HepG2 (cell line): ENCODE results near the gene TP53AIP1. TPM values are rescaled to one million over a fixed set of nuclear protein-coding genes. Genes with fewer than 3 reads are reported as not detected.

Experiments used
- ATAC-seq: fragments of 200-7000 bp; cut with Tn5 transposase; 3 replicates; pipeline ENCODE4 v1.9.1; 2020; ENCODE audit warnings: mild to moderate bottlenecking, moderate library complexity
- BruUV-seq: library from RNA; stranded (reverse); fragments of 400-500 nt; replicated peaks from 2 replicates; lab custom pipeline; 2021; lab: Mats Ljungman, UMichigan
- CTCF ChIA-PET: fragments of 300-600 bp; formaldehyde crosslinking; extraction: SDS; loops from one replicate; lab custom pipeline; 2021; ENCODE audit warnings: low total read pairs, inconsistent platforms, low intra/inter-chr PET ratio; lab: Yijun Ruan, JAX
- POLR2A ChIA-PET: fragments of 350-600 bp; sonication (Branson Sonifier 250); formaldehyde crosslinking; loops from one replicate; lab custom pipeline; 2020; ENCODE audit warnings: antibody characterized with exemption, inconsistent platforms; lab: Yijun Ruan, JAX
- DNase-seq: peaks from one replicate; pipeline ENCODE4 v3.0.0-alpha.2; 2015; ENCODE audit warnings: low spot score
- FAIRE-seq: peaks from 3 replicates; lab custom pipeline; 2011; peaks lifted over from hg19 to GRCh38; lab: Jason Lieb, UNC
- H2AFZ ChIP-seq: one replicate; pipeline ENCODE4 v1.6.1; 2011; ENCODE audit warnings: low read length, inconsistent platforms
- H3K27ac ChIP-seq: fragments of 300-600 bp; 3 replicates; pipeline ENCODE4 v1.8.0; 2011; ENCODE audit warnings: mixed run types, mild to moderate bottlenecking, mixed read lengths, low read length, inconsistent platforms; ENCODE audit not compliant: insufficient read depth; ENCODE audit errors: extremely low read length
- H3K27me3 ChIP-seq, 2 experiments: fragments of 200-600 bp in 1 of 2; 2 replicates in 1 of 2; 3 replicates in 1 of 2; pipeline versions ENCODE4 v1.6.0 to v1.8.0; 2011; ENCODE audit warnings: low read length in 2 of 2, mild to moderate bottlenecking in 2 of 2, moderate library complexity in 2 of 2, inconsistent platforms in 1 of 2; ENCODE audit not compliant: insufficient read depth in 2 of 2, control insufficient read depth in 1 of 2
- H3K36me3 ChIP-seq, 2 experiments: fragments of 200-600 bp in 1 of 2; replicated peaks in 1 of 2; 2 replicates in 1 of 2; 3 replicates in 1 of 2; pipeline versions ENCODE4 v1.5.1 to v1.8.0; 2011; ENCODE audit warnings: low read length in 2 of 2, inconsistent platforms in 1 of 2; ENCODE audit not compliant: insufficient read depth in 2 of 2, control insufficient read depth in 1 of 2
- H3K4me1 ChIP-seq: 2 replicates; pipeline ENCODE4 v1.5.1; 2012; ENCODE audit warnings: low read length, inconsistent platforms; ENCODE audit not compliant: insufficient read depth
- H3K4me2 ChIP-seq: 2 replicates; pipeline ENCODE4 v1.6.0; 2011; ENCODE audit warnings: low read depth, low read length, inconsistent platforms
- H3K4me3 ChIP-seq, 3 experiments: fragments of 200-600 bp in 1 of 3; sonication (generic), shearing (Covaris generic) in 1 of 3; replicated peaks in 1 of 3; 2 replicates each; pipeline ENCODE4 v1.5.1; 2011 to 2016; ENCODE audit warnings: low read length in 3 of 3, inconsistent platforms in 2 of 3, low read depth in 2 of 3, mild to moderate bottlenecking in 2 of 3, control low read depth in 1 of 3, mixed read lengths in 1 of 3; ENCODE audit not compliant: insufficient read depth in 1 of 3
- H3K79me2 ChIP-seq: one replicate; pipeline ENCODE4 v1.6.1; 2011; ENCODE audit warnings: low read length, inconsistent platforms; ENCODE audit not compliant: insufficient read depth
- H3K9ac ChIP-seq: 2 replicates; pipeline ENCODE4 v1.6.0; 2011; ENCODE audit warnings: mild to moderate bottlenecking, low read depth, low read length, inconsistent platforms; ENCODE audit not compliant: insufficient read depth
- H3K9me3 ChIP-seq: 2 replicates; pipeline ENCODE4 v1.5.1; 2012; ENCODE audit warnings: mild to moderate bottlenecking, low read length
- H4K20me1 ChIP-seq: 2 replicates; pipeline ENCODE4 v1.6.0; 2011; ENCODE audit warnings: inconsistent platforms, mild to moderate bottlenecking, low read length, moderate library complexity; ENCODE audit not compliant: insufficient read depth
- FLYWCH1 ChIP-seq: sonication (generic); formaldehyde crosslinking; IDR thresholded peaks from 2 replicates; pipeline ENCODE4 v1.8.1; 2023; ENCODE audit warnings: mild to moderate bottlenecking, missing genetic modification reagents
- HNRNPK ChIP-seq: fragments of 200-400 bp; formaldehyde crosslinking; IDR thresholded peaks from 2 replicates; pipeline ENCODE4 v1.6.1; 2018; ENCODE audit warnings: low read length, low read depth, moderate library complexity, mild to moderate bottlenecking; ENCODE audit not compliant: poor library complexity, severe bottlenecking
- ONECUT2 ChIP-seq: sonication (generic); formaldehyde crosslinking; IDR thresholded peaks from 2 replicates; pipeline ENCODE4 v1.4.0; 2020; ENCODE audit warnings: missing genetic modification reagents
- ZNF550 ChIP-seq: sonication (generic); formaldehyde crosslinking; IDR thresholded peaks from 2 replicates; pipeline ENCODE4 v1.4.0; 2020; ENCODE audit warnings: mild to moderate bottlenecking, missing genetic modification reagents, borderline replicate concordance
- ZNF558 ChIP-seq: sonication (generic); formaldehyde crosslinking; IDR thresholded peaks from 2 replicates; pipeline ENCODE4 v1.9.0; 2022; ENCODE audit warnings: mild to moderate bottlenecking, missing genetic modification reagents, borderline replicate concordance
- ZNF747 ChIP-seq: sonication (generic); formaldehyde crosslinking; IDR thresholded peaks from 2 replicates; pipeline ENCODE4 v1.8.1; 2023; ENCODE audit warnings: missing genetic modification reagents, mild to moderate bottlenecking, borderline replicate concordance
- ZSCAN21 ChIP-seq: sonication (generic); formaldehyde crosslinking; IDR thresholded peaks from 2 replicates; pipeline ENCODE4 v1.8.0; 2022; ENCODE audit warnings: mild to moderate bottlenecking, missing genetic modification reagents, moderate library complexity, borderline replicate concordance
- WGBS: methylation state at CpG from one replicate; pipeline ENCODE4 v1.1.6; 2017; ENCODE audit warnings: low lambda C conversion rate; 5-methylcytosine and 5-hydroxymethylcytosine counted together
- in situ Hi-C: cut with HindIII; loops from 2 replicates; pipeline ENCODE4 v1.10.0; 2017; ENCODE audit warnings: low pct_unique_long_range_greater_than_20kb; ENCODE audit not compliant: extremely low pct_ligation_motif_present
- intact Hi-C: fragments of 100-400 bp; cut with micrococcal nuclease; formaldehyde crosslinking; loops from one replicate; pipeline ENCODE4 v1.10.0; 2022; ENCODE audit not compliant: unreplicated experiment
- polyA plus RNA-seq, 8 experiments: library from polyadenylated mRNA; depleted of rRNA in 3 of 8; stranded (reverse) in 7 of 8; unstranded in 1 of 8; fragments of >200 nt; fragmentation: Illumina TruSeq in 4 of 8; extraction: Trizol in 4 of 8; gene quantifications; 2 replicates each; pipeline versions ENCODE4 v1.2.1 to v1.2.3, GENCODE V29; 2011 to 2016; ENCODE audit warnings: low read depth in 4 of 8, missing spikeins in 1 of 8, mixed read lengths in 1 of 8; ENCODE audit not compliant: insufficient read depth in 1 of 8
- total RNA-seq, 5 experiments: library from RNA; depleted of rRNA; stranded (reverse); fragments of >200 nt; fragmentation: Illumina TruSeq; extraction: Trizol; gene quantifications; 2 replicates each; pipeline ENCODE4 v1.2.3, GENCODE V29; 2016; ENCODE audit warnings: low read depth in 1 of 5
- TF ChIP-seq, protein P1 (sequence below): IDR thresholded peaks from 2 replicates; pipeline ENCODE4 v1.6.1; 2018; ENCODE audit warnings: missing genetic modification reagents, mild to moderate bottlenecking, missing compliant biosample characterization
- TF ChIP-seq, protein P2 (sequence below): sonication (generic); formaldehyde crosslinking; IDR thresholded peaks from 2 replicates; pipeline ENCODE4; 2020; ENCODE audit warnings: missing genetic modification reagents, mild to moderate bottlenecking, borderline replicate concordance
- TF ChIP-seq, protein P3 (sequence below): sonication (generic); formaldehyde crosslinking; IDR thresholded peaks from 2 replicates; pipeline ENCODE4 v1.4.0; 2020; ENCODE audit warnings: missing genetic modification reagents
- TF ChIP-seq, protein P4 (sequence below): fragments of 450-650 bp; IDR thresholded peaks from 2 replicates; pipeline ENCODE4 v1.6.1; 2017
- TF ChIP-seq, protein P5 (sequence below): sonication (generic); formaldehyde crosslinking; IDR thresholded peaks from 2 replicates; pipeline ENCODE4 v1.8.1; 2022; ENCODE audit warnings: mild to moderate bottlenecking, missing genetic modification reagents

Gene TP53AIP1
- total and polyA plus RNA-seq, 2 of the 13 experiments (the other 11 are each of a cell fraction or from before 2014, with no cell fraction given): 0.11 TPM; not detected in 1

DNA sequence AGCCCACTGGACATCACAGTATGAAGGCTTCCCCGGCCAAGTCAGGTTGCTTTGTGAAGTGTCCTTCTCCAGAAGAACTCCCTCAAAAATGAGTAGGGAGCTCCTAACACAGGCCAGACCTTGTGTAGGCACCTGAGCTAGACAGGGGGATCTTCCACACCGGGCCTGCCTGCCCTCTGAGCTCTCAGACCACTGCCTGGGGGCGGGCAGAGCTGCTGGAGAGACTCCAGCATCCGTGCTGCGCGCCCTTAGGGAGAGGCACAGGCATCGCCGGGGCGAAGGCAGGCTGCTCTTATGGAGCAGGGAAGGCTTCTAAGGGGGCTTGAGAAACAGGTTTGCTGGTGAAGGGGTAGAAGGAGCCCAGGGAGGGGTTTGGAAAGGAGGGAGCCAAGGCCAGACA lies 47.1 kb downstream of the TP53AIP1 start:
- peaks cover 3 to 32% of the 10 kb centered on the region in 2 experiments; a peak in 4 of 5 replicates for H3K27me3 ChIP-seq
- ChIA-PET POLR2A (no interaction called here), CTCF (no interaction called here)
- no peak for FAIRE-seq
- BruUV-seq: no TSS peak
- no peak overlapping the region for H2AFZ ChIP-seq
- 70% methylated on average over 6 of the region's 9 CpGs for WGBS
- intact Hi-C loops: no loop called here
- in situ Hi-C loops: loop anchor here (25.0 kb wide), 1 partner anchor 792 kb away; no protein-coding TSS in a partner anchor
- ATAC-seq: peak; percentile 13; the same call in 1 of the 3 replicates
- H3K4me3 ChIP-seq: no peak overlapping the region
- peaks cover 19% of the 10 kb centered on the region for H3K4me1 ChIP-seq
- DNase-seq: no peak
- H3K9me3 ChIP-seq: no peaks in the 10 kb centered on the region
- H4K20me1 ChIP-seq: no peaks in the 10 kb centered on the region
- no peak overlapping the region for H3K4me2 ChIP-seq
- TF ChIP-seq FLYWCH1 (CRISPR knock-in tag) (no peak), ONECUT2 (CRISPR knock-in tag) (no peak), ZSCAN21 (CRISPR knock-in tag) (no peak), ZNF550 (no peak), ZNF558 (CRISPR knock-in tag) (no peak), ZNF747 (no peak), HNRNPK (no peak)
- TF ChIP-seq, protein P1, sequence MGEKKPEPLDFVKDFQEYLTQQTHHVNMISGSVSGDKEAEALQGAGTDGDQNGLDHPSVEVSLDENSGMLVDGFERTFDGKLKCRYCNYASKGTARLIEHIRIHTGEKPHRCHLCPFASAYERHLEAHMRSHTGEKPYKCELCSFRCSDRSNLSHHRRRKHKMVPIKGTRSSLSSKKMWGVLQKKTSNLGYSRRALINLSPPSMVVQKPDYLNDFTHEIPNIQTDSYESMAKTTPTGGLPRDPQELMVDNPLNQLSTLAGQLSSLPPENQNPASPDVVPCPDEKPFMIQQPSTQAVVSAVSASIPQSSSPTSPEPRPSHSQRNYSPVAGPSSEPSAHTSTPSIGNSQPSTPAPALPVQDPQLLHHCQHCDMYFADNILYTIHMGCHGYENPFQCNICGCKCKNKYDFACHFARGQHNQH (CRISPR knock-in tag): no peak
- TF ChIP-seq, protein P2, sequence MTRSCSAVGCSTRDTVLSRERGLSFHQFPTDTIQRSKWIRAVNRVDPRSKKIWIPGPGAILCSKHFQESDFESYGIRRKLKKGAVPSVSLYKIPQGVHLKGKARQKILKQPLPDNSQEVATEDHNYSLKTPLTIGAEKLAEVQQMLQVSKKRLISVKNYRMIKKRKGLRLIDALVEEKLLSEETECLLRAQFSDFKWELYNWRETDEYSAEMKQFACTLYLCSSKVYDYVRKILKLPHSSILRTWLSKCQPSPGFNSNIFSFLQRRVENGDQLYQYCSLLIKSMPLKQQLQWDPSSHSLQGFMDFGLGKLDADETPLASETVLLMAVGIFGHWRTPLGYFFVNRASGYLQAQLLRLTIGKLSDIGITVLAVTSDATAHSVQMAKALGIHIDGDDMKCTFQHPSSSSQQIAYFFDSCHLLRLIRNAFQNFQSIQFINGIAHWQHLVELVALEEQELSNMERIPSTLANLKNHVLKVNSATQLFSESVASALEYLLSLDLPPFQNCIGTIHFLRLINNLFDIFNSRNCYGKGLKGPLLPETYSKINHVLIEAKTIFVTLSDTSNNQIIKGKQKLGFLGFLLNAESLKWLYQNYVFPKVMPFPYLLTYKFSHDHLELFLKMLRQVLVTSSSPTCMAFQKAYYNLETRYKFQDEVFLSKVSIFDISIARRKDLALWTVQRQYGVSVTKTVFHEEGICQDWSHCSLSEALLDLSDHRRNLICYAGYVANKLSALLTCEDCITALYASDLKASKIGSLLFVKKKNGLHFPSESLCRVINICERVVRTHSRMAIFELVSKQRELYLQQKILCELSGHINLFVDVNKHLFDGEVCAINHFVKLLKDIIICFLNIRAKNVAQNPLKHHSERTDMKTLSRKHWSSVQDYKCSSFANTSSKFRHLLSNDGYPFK (CRISPR knock-in tag): no peak
- TF ChIP-seq, protein P3, sequence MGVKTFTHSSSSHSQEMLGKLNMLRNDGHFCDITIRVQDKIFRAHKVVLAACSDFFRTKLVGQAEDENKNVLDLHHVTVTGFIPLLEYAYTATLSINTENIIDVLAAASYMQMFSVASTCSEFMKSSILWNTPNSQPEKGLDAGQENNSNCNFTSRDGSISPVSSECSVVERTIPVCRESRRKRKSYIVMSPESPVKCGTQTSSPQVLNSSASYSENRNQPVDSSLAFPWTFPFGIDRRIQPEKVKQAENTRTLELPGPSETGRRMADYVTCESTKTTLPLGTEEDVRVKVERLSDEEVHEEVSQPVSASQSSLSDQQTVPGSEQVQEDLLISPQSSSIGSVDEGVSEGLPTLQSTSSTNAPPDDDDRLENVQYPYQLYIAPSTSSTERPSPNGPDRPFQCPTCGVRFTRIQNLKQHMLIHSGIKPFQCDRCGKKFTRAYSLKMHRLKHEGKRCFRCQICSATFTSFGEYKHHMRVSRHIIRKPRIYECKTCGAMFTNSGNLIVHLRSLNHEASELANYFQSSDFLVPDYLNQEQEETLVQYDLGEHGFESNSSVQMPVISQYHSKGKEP (CRISPR knock-in tag): no peak
- TF ChIP-seq, protein P4, sequence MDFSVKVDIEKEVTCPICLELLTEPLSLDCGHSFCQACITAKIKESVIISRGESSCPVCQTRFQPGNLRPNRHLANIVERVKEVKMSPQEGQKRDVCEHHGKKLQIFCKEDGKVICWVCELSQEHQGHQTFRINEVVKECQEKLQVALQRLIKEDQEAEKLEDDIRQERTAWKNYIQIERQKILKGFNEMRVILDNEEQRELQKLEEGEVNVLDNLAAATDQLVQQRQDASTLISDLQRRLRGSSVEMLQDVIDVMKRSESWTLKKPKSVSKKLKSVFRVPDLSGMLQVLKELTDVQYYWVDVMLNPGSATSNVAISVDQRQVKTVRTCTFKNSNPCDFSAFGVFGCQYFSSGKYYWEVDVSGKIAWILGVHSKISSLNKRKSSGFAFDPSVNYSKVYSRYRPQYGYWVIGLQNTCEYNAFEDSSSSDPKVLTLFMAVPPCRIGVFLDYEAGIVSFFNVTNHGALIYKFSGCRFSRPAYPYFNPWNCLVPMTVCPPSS: no peak
- TF ChIP-seq, protein P5, sequence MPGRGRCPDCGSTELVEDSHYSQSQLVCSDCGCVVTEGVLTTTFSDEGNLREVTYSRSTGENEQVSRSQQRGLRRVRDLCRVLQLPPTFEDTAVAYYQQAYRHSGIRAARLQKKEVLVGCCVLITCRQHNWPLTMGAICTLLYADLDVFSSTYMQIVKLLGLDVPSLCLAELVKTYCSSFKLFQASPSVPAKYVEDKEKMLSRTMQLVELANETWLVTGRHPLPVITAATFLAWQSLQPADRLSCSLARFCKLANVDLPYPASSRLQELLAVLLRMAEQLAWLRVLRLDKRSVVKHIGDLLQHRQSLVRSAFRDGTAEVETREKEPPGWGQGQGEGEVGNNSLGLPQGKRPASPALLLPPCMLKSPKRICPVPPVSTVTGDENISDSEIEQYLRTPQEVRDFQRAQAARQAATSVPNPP (CRISPR knock-in tag): no peak
- TF ChIP-seq, all 625 proteins: peak for 0
- no peaks in the 10 kb centered on the region for H3K79me2 ChIP-seq
- no peak overlapping the region for H3K27ac ChIP-seq
- no peak overlapping the region for H3K9ac ChIP-seq
- H3K36me3 ChIP-seq: no peaks in the 10 kb centered on the region
